HepG2 (cell line): ENCODE results near the gene FSCN2. TPM values are rescaled to one million over a fixed set of nuclear protein-coding genes. Genes with fewer than 3 reads are reported as not detected.

ENCODE experiments used
- ATAC-seq: fragments of 200-7000 bp; cut with Tn5 transposase; 3 replicates; pipeline ENCODE4 v1.9.1; 2020; ENCODE audit warnings: mild to moderate bottlenecking, moderate library complexity
- BruUV-seq: library from RNA; stranded (reverse); fragments of 400-500 nt; replicated peaks from 2 replicates; lab custom pipeline; 2021; lab: Mats Ljungman, UMichigan
- CTCF ChIA-PET: fragments of 300-600 bp; formaldehyde crosslinking; extraction: SDS; loops from one replicate; lab custom pipeline; 2021; ENCODE audit warnings: low total read pairs, inconsistent platforms, low intra/inter-chr PET ratio; lab: Yijun Ruan, JAX
- POLR2A ChIA-PET: fragments of 350-600 bp; sonication (Branson Sonifier 250); formaldehyde crosslinking; loops from one replicate; lab custom pipeline; 2020; ENCODE audit warnings: antibody characterized with exemption, inconsistent platforms; lab: Yijun Ruan, JAX
- DNase-seq: peaks from one replicate; pipeline ENCODE4 v3.0.0-alpha.2; 2015; ENCODE audit warnings: low spot score
- FAIRE-seq: peaks from 3 replicates; lab custom pipeline; 2011; peaks lifted over from hg19 to GRCh38; lab: Jason Lieb, UNC
- H2AFZ ChIP-seq: one replicate; pipeline ENCODE4 v1.6.1; 2011; ENCODE audit warnings: low read length, inconsistent platforms
- H3K27ac ChIP-seq: fragments of 300-600 bp; 3 replicates; pipeline ENCODE4 v1.8.0; 2011; ENCODE audit warnings: mixed run types, mild to moderate bottlenecking, mixed read lengths, low read length, inconsistent platforms; ENCODE audit not compliant: insufficient read depth; ENCODE audit errors: extremely low read length
- H3K27me3 ChIP-seq, 2 experiments: fragments of 200-600 bp in 1 of 2; 2 replicates in 1 of 2; 3 replicates in 1 of 2; pipeline versions ENCODE4 v1.6.0 to v1.8.0; 2011; ENCODE audit warnings: low read length in 2 of 2, mild to moderate bottlenecking in 2 of 2, moderate library complexity in 2 of 2, inconsistent platforms in 1 of 2; ENCODE audit not compliant: insufficient read depth in 2 of 2, control insufficient read depth in 1 of 2
- H3K36me3 ChIP-seq, 2 experiments: fragments of 200-600 bp in 1 of 2; replicated peaks in 1 of 2; 2 replicates in 1 of 2; 3 replicates in 1 of 2; pipeline versions ENCODE4 v1.5.1 to v1.8.0; 2011; ENCODE audit warnings: low read length in 2 of 2, inconsistent platforms in 1 of 2; ENCODE audit not compliant: insufficient read depth in 2 of 2, control insufficient read depth in 1 of 2
- H3K4me1 ChIP-seq: 2 replicates; pipeline ENCODE4 v1.5.1; 2012; ENCODE audit warnings: low read length, inconsistent platforms; ENCODE audit not compliant: insufficient read depth
- H3K4me2 ChIP-seq: 2 replicates; pipeline ENCODE4 v1.6.0; 2011; ENCODE audit warnings: low read depth, low read length, inconsistent platforms
- H3K4me3 ChIP-seq, 3 experiments: fragments of 200-600 bp in 1 of 3; sonication (generic), shearing (Covaris generic) in 1 of 3; replicated peaks in 1 of 3; 2 replicates each; pipeline ENCODE4 v1.5.1; 2011 to 2016; ENCODE audit warnings: low read length in 3 of 3, inconsistent platforms in 2 of 3, low read depth in 2 of 3, mild to moderate bottlenecking in 2 of 3, control low read depth in 1 of 3, mixed read lengths in 1 of 3; ENCODE audit not compliant: insufficient read depth in 1 of 3
- H3K79me2 ChIP-seq: one replicate; pipeline ENCODE4 v1.6.1; 2011; ENCODE audit warnings: low read length, inconsistent platforms; ENCODE audit not compliant: insufficient read depth
- H3K9ac ChIP-seq: 2 replicates; pipeline ENCODE4 v1.6.0; 2011; ENCODE audit warnings: mild to moderate bottlenecking, low read depth, low read length, inconsistent platforms; ENCODE audit not compliant: insufficient read depth
- H3K9me3 ChIP-seq: 2 replicates; pipeline ENCODE4 v1.5.1; 2012; ENCODE audit warnings: mild to moderate bottlenecking, low read length
- H4K20me1 ChIP-seq: 2 replicates; pipeline ENCODE4 v1.6.0; 2011; ENCODE audit warnings: inconsistent platforms, mild to moderate bottlenecking, low read length, moderate library complexity; ENCODE audit not compliant: insufficient read depth
- HNRNPL ChIP-seq: fragments of 200-400 bp; formaldehyde crosslinking; IDR thresholded peaks from 2 replicates; pipeline ENCODE4 v1.6.1; 2017; ENCODE audit warnings: mild to moderate bottlenecking, low read depth, low read length
- HOXD1 ChIP-seq: sonication (generic); formaldehyde crosslinking; IDR thresholded peaks from 2 replicates; pipeline ENCODE4 v1.5.0; 2020; ENCODE audit warnings: missing genetic modification reagents
- KDM4B ChIP-seq: sonication (generic); formaldehyde crosslinking; IDR thresholded peaks from 2 replicates; pipeline ENCODE4 v1.4.0; 2020; ENCODE audit warnings: missing genetic modification reagents
- MIER3 ChIP-seq: IDR thresholded peaks from 2 replicates; pipeline ENCODE4 v1.6.1; 2016; ENCODE audit warnings: missing compliant biosample characterization, borderline replicate concordance
- RARA ChIP-seq: IDR thresholded peaks from 2 replicates; pipeline ENCODE4 v1.6.1; 2016; ENCODE audit warnings: missing genetic modification reagents, missing compliant biosample characterization
- RNF2 ChIP-seq: fragments of 450-650 bp; conservative IDR thresholded peaks from 2 replicates; pipeline ENCODE4 v1.6.1; 2016; ENCODE audit warnings: low read depth
- ZNF101 ChIP-seq: sonication (generic); formaldehyde crosslinking; IDR thresholded peaks from 2 replicates; pipeline ENCODE4 v1.4.0; 2020; ENCODE audit warnings: mild to moderate bottlenecking, low read depth, missing genetic modification reagents, borderline replicate concordance
- ZNF768 ChIP-seq: sonication (generic); formaldehyde crosslinking; IDR thresholded peaks from 2 replicates; pipeline ENCODE4 v1.4.0; 2020; ENCODE audit warnings: missing genetic modification reagents
- WGBS: methylation state at CpG from one replicate; pipeline ENCODE4 v1.1.6; 2017; ENCODE audit warnings: low lambda C conversion rate; 5-methylcytosine and 5-hydroxymethylcytosine counted together
- in situ Hi-C: cut with HindIII; loops from 2 replicates; pipeline ENCODE4 v1.10.0; 2017; ENCODE audit warnings: low pct_unique_long_range_greater_than_20kb; ENCODE audit not compliant: extremely low pct_ligation_motif_present
- intact Hi-C: fragments of 100-400 bp; cut with micrococcal nuclease; formaldehyde crosslinking; loops from one replicate; pipeline ENCODE4 v1.10.0; 2022; ENCODE audit not compliant: unreplicated experiment
- polyA plus RNA-seq, 8 experiments: library from polyadenylated mRNA; depleted of rRNA in 3 of 8; stranded (reverse) in 7 of 8; unstranded in 1 of 8; fragments of >200 nt; fragmentation: Illumina TruSeq in 4 of 8; extraction: Trizol in 4 of 8; gene quantifications; 2 replicates each; pipeline versions ENCODE4 v1.2.1 to v1.2.3, GENCODE V29; 2011 to 2016; ENCODE audit warnings: low read depth in 4 of 8, missing spikeins in 1 of 8, mixed read lengths in 1 of 8; ENCODE audit not compliant: insufficient read depth in 1 of 8
- total RNA-seq, 5 experiments: library from RNA; depleted of rRNA; stranded (reverse); fragments of >200 nt; fragmentation: Illumina TruSeq; extraction: Trizol; gene quantifications; 2 replicates each; pipeline ENCODE4 v1.2.3, GENCODE V29; 2016; ENCODE audit warnings: low read depth in 1 of 5
- TF ChIP-seq, protein P1 (sequence below): sonication (generic); formaldehyde crosslinking; IDR thresholded peaks from 2 replicates; pipeline ENCODE4 v1.5.1; 2020; ENCODE audit warnings: missing genetic modification reagents, mild to moderate bottlenecking, borderline replicate concordance
- TF ChIP-seq, protein P2 (sequence below): sonication (generic); formaldehyde crosslinking; IDR thresholded peaks from 2 replicates; pipeline ENCODE4 v1.4.0; 2020; ENCODE audit warnings: mild to moderate bottlenecking, missing genetic modification reagents

FSCN2 gene
- total and polyA plus RNA-seq, 2 of the 13 experiments (the other 11 are each of a cell fraction or from before 2014, with no cell fraction given), result 0.09 TPM; not detected in 1

DNA sequence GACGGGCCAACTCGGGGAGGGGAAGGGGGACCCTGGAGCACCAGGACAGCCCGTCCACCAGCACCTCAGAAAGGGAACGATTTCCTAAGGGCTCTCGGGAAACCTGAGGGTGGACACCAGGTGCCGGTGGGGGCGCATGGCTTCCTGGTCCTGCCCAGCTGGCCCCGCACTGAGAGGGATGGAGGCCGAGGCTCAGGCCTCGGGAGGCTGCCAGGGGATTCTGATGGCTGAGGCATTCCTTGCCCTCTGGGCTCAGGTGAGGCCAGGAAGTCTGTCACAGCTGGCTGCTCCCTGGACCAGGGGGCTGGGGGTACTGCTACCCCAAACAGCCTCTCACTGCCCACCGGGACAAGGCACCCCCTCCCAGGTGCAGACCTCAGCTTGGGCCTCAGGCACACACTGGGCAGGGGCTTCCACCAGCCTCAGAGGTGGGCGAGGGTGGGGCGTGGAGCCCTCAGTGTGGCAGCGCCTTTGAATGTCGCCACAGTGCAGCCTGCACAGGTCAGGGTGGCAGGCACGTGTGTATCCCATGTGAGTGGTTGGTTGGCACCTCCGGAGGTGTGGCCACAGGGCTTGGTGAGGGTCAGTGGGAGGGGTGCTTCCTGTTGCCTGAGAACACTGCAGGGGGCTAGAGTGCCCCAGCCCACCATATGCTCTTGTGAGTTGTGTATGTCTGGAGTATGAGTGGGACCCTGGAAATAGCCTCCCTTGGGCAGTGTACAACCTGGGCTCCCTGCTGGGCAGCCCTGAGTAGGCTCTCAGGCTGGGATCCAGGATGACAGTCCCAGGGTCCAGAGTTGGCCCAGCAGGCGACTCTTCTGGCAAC, 3.9 kb upstream of the FSCN2 start:
- no peak for TF ChIP-seq RARA (CRISPR knock-in tag)
- TF ChIP-seq HOXD1 (CRISPR knock-in tag), result 0 out of 2 replicates have a peak, but pooled peaks have one; percentile 1
- no peak for TF ChIP-seq RNF2
- peak; percentile 13; the same call in 1 of the 2 replicates for TF ChIP-seq ZNF768 (CRISPR knock-in tag)
- Histone ChIP-seq H3K27me3 (peaks cover 18 to 84% of the 10 kb centered on the region in 2 experiments), H3K4me1 (peaks cover 38% of the 10 kb centered on the region), H3K9ac (no peak overlapping the region), H2AFZ (no peak overlapping the region), H3K4me2 (no peak overlapping the region), H3K4me3 (no peak overlapping the region), H4K20me1 (peaks cover 1% of the 10 kb centered on the region; the same call in 1 of the 2 replicates), H3K9me3 (no peaks in the 10 kb centered on the region), H3K36me3 (no peaks in the 10 kb centered on the region), H3K27ac (no peak overlapping the region), H3K79me2 (no peaks in the 10 kb centered on the region)
- in situ Hi-C loops (no loop called here), intact Hi-C loops (no loop called here)
- no peak for FAIRE-seq
- ChIA-PET POLR2A (interaction anchor here (2.6 kb wide), 1 partner anchor 12 kb away, joined by 21 read pairs; the partner anchor contains the start of gene ACTG1), CTCF (interaction anchor here (1.0 kb wide), 1 partner anchor 271 kb away, joined by 3 read pairs; no protein-coding TSS in a partner anchor)
- whole genome bisulfite sequencing, result 41% methylated on average over 11 of the region's 18 CpGs
- no peak for DNase-seq
- no peak for ATAC-seq
- no TSS peak for BruUV-seq

DNA sequence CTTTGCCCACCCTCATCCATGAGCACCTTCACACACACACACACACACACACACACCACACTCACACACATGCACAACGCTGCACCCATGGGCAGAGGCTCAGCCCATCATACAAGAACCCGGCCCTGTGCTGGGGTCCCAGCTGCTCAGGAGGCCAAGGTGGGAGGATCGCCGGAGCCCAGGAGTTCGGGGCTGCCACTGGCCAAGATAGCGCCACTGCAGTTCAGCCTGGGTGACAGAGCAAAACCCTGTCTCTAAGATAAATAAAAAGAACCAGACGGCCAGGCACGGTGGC, 3.4 kb upstream of the FSCN2 start:
- no TSS peak for BruUV-seq
- H3K9ac ChIP-seq, result no peak overlapping the region
- no peak overlapping the region for H3K27ac ChIP-seq
- no peak overlapping the region for H3K4me3 ChIP-seq
- no peaks in the 10 kb centered on the region for H3K9me3 ChIP-seq
- H3K79me2 ChIP-seq, result no peaks in the 10 kb centered on the region
- 55% methylated on average over 8 of the region's 8 CpGs for WGBS
- intact Hi-C loops (no loop called here), in situ Hi-C loops (no loop called here)
- ATAC-seq, result no peak
- no peak for DNase-seq
- no peak overlapping the region for H3K4me2 ChIP-seq
- no peak for FAIRE-seq
- H4K20me1 ChIP-seq, result peaks cover 5% of the 10 kb centered on the region; the same call in 1 of the 2 replicates
- H3K36me3 ChIP-seq, result no peaks in the 10 kb centered on the region
- CTCF ChIA-PET, result no interaction called here
- POLR2A ChIA-PET, result interaction anchor here (2.6 kb wide), 1 partner anchor 12 kb away, joined by 21 read pairs; the partner anchor contains the start of gene ACTG1
- peaks cover 19 to 85% of the 10 kb centered on the region in 2 experiments for H3K27me3 ChIP-seq
- H2AFZ ChIP-seq, result no peak overlapping the region
- peaks cover 33% of the 10 kb centered on the region for H3K4me1 ChIP-seq
- TF ChIP-seq MIER3 (CRISPR knock-in tag) (no peak), HNRNPL (0 out of 2 replicates have a peak, but pooled peaks have one; percentile 52), ZNF101 (CRISPR knock-in tag) (no peak), KDM4B (CRISPR knock-in tag) (no peak)
- TF ChIP-seq, protein P1, sequence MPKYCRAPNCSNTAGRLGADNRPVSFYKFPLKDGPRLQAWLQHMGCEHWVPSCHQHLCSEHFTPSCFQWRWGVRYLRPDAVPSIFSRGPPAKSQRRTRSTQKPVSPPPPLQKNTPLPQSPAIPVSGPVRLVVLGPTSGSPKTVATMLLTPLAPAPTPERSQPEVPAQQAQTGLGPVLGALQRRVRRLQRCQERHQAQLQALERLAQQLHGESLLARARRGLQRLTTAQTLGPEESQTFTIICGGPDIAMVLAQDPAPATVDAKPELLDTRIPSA, result no peak
- TF ChIP-seq, protein P2, sequence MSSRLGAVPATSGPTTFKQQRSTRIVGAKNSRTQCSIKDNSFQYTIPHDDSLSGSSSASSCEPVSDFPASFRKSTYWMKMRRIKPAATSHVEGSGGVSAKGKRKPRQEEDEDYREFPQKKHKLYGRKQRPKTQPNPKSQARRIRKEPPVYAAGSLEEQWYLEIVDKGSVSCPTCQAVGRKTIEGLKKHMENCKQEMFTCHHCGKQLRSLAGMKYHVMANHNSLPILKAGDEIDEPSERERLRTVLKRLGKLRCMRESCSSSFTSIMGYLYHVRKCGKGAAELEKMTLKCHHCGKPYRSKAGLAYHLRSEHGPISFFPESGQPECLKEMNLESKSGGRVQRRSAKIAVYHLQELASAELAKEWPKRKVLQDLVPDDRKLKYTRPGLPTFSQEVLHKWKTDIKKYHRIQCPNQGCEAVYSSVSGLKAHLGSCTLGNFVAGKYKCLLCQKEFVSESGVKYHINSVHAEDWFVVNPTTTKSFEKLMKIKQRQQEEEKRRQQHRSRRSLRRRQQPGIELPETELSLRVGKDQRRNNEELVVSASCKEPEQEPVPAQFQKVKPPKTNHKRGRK (CRISPR knock-in tag), result no peak
